Epithelial cell of proximal tubule (primary cell): ENCODE measurements around the gene CA12. TPM values are rescaled to one million over a fixed set of nuclear protein-coding genes. Genes with fewer than 3 reads are reported as not detected.

ENCODE experiments used
- DNase-seq: peaks from one replicate; pipeline ENCODE4 v3.0.0-alpha.2; 2011; ENCODE audit warnings: low read depth
- H3K4me3 ChIP-seq: 2 replicates; pipeline ENCODE4 v1.5.1; 2011; ENCODE audit warnings: low read depth, mild to moderate bottlenecking, low read length
- CTCF ChIP-seq: conservative IDR thresholded peaks from 2 replicates; pipeline ENCODE4 v1.5.1; 2012; ENCODE audit warnings: low read depth, mild to moderate bottlenecking, low read length
- total RNA-seq: library from RNA; depleted of rRNA; stranded (reverse); fragments of >200 nt; gene quantifications from 2 replicates; pipeline ENCODE4 v1.2.3, GENCODE V29; 2015

The CA12 gene
- total RNA-seq, 1 donor from 2014 or later = 19.7 TPM

GRCh38 chr15:63408524-63408923 lies 26.9 kb upstream of the CA12 start:
- TF ChIP-seq CTCF = no peak
- no peak for DNase-seq
- H3K4me3 ChIP-seq = no peak overlapping the region

GRCh38 chr15:63407612-63408011 lies 26.0 kb upstream of the CA12 start:
- DNase-seq = no peak
- no peak for TF ChIP-seq CTCF
- H3K4me3 ChIP-seq = no peak overlapping the region

DNA sequence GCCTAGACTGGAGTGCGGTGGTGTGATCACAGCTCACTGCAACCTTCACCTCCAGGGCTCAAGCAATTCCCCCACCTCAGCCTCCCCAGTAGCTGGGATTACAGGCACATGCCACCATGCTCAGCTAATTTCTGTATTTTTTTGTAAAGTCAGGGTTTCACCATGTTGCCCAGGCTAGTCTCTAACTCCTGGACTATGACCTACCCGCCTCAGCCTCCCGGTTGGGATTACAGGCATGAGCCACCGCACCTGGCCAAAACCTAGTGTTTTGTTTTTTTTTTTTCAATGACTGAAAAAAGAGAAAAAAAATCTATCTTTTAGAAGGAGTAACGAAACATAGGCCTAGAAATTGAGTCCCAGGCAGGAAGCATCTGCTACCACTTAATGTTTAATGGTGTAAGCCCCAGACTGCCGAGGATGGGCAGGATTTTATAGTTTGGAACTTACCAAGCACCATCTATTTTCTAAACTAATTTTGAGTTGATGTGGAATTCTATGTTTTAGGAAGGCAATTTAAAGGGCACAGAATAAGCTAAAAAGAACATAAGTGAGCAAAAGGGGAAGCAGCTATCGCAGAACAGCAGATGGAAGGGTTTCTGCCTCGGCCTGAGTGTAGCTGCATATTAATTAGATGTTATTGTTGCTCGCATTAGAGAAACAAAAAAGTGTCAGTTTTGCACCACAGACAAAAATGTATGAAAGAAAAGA lies 24.2 kb upstream of the CA12 start:
- no peak for TF ChIP-seq CTCF
- DNase-seq = no peak
- no peak overlapping the region for H3K4me3 ChIP-seq

- DNase-seq = no peak
- no peak for TF ChIP-seq CTCF
- no peak overlapping the region for H3K4me3 ChIP-seq
These were observed 23.5 kb upstream of the CA12 start for GRCh38 chr15:63405159-63405558.

DNA sequence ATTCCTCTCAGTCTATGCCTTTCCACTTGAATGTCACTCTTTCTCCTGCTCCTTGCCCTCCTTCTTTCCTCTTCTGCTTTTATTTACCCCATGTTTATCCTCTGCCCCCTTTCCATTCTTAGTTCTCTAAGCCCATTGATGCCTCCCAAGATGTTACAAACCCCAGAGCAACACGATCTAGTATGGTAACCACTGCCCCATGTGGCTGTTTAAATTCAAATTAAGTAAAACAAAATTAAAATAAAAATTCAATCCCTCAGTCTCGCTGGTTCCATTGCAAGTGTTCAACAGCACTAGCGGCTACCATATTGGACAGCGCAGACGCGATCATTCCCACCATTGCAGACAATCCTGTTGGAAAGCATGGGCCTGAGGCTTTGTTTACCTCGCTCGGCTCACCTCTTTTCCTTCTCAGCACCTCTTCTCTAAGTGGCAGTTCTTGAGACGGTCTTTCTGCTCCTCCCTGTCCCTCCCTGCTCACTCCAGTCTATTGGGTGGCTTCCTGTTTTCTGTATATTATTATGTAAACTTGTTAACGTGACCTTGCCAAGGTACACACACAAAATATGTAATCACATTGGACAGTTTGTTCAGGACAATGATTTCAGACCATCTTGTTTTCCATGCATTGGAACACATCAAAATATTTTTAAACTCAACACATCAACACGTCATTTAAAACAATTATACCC lies 21.8 kb upstream of the CA12 start:
- H3K4me3 ChIP-seq = no peak overlapping the region
- TF ChIP-seq CTCF = no peak
- DNase-seq = no peak

- no peak overlapping the region for H3K4me3 ChIP-seq
- DNase-seq = no peak
- TF ChIP-seq CTCF = peak; percentile 66
These were observed 21.0 kb upstream of the CA12 start for GRCh38 chr15:63402498-63403253.
